IMR-90 (cell line): ENCODE results near the gene GSK3B. TPM values are rescaled to one million over a fixed set of nuclear protein-coding genes. Genes with fewer than 3 reads are reported as not detected.

Experiments used
- ATAC-seq: fragments of 200-7000 bp; cut with Tn5 transposase; 2 replicates; pipeline ENCODE4 v1.9.1; 2020; ENCODE audit warnings: low read depth, mild to moderate bottlenecking, moderate library complexity
- BruUV-seq: library from RNA; stranded (reverse); fragments of 400-500 nt; replicated peaks from 2 replicates; lab custom pipeline; 2021; lab: Mats Ljungman, UMichigan
- CTCF ChIA-PET: fragments of 300-600 bp; formaldehyde crosslinking; extraction: SDS; loops from one replicate; lab custom pipeline; 2021; ENCODE audit warnings: antibody characterized with exemption; lab: Yijun Ruan, JAX
- POLR2A ChIA-PET: fragments of 300-600 bp; sonication (Branson Sonifier 250); formaldehyde crosslinking; loops from one replicate; lab custom pipeline; 2022; ENCODE audit warnings: antibody characterized with exemption; ENCODE audit not compliant: unreplicated experiment; lab: Charles Lee
- DNase-seq: peaks from one replicate; pipeline ENCODE4 v3.0.0; 2013
- H2AFZ ChIP-seq: replicated peaks from 2 replicates; pipeline ENCODE3; 2013; ENCODE audit warnings: low read length, mild to moderate bottlenecking; ENCODE audit not compliant: poor library complexity
- H2AK5ac ChIP-seq: 2 replicates; pipeline ENCODE4 v1.6.1; 2013; ENCODE audit warnings: low read depth, low read length, inconsistent platforms
- H2AK9ac ChIP-seq: replicated peaks from 2 replicates; pipeline ENCODE3; 2013; ENCODE audit warnings: mild to moderate bottlenecking, low read depth, low read length, moderate library complexity; ENCODE audit not compliant: poor library complexity
- H2BK120ac ChIP-seq: 2 replicates; pipeline ENCODE4 v1.6.1; 2013; ENCODE audit warnings: low read depth, low read length, inconsistent platforms
- H2BK15ac ChIP-seq: 3 replicates; pipeline ENCODE4 v1.6.1; 2013; ENCODE audit warnings: low read depth, low read length, inconsistent platforms
- H2BK20ac ChIP-seq: 2 replicates; pipeline ENCODE4 v1.6.1; 2013; ENCODE audit warnings: low read depth, mild to moderate bottlenecking, inconsistent platforms, low read length, moderate library complexity
- H2BK5ac ChIP-seq: 2 replicates; pipeline ENCODE4 v1.6.1; 2013; ENCODE audit warnings: mild to moderate bottlenecking, low read depth, low read length, inconsistent platforms; ENCODE audit not compliant: poor library complexity, severe bottlenecking
- H3K14ac ChIP-seq: replicated peaks from 2 replicates; pipeline ENCODE4 v1.6.1; 2013; ENCODE audit warnings: low read depth, low read length, inconsistent platforms
- H3K18ac ChIP-seq: 2 replicates; pipeline ENCODE4 v1.6.1; 2013; ENCODE audit warnings: low read depth, low read length, control low read depth
- H3K23ac ChIP-seq: 2 replicates; pipeline ENCODE4 v1.6.1; 2013; ENCODE audit warnings: low read depth, low read length, inconsistent platforms
- H3K27ac ChIP-seq: 2 replicates; pipeline ENCODE4 v1.5.1; 2013; ENCODE audit warnings: mild to moderate bottlenecking, control low read depth, low read length; ENCODE audit not compliant: insufficient read depth
- H3K27me3 ChIP-seq: 2 replicates; pipeline ENCODE4 v1.6.1; 2013; ENCODE audit warnings: low read length; ENCODE audit not compliant: control insufficient read depth, insufficient read depth
- H3K36me3 ChIP-seq: 2 replicates; pipeline ENCODE4 v1.6.1; 2013; ENCODE audit warnings: low read length, mixed read lengths; ENCODE audit not compliant: control insufficient read depth, insufficient read depth
- H3K4ac ChIP-seq: 2 replicates; pipeline ENCODE4 v1.6.1; 2013; ENCODE audit warnings: low read depth, low read length, inconsistent platforms
- H3K4me1 ChIP-seq: 2 replicates; pipeline ENCODE4 v1.6.1; 2013; ENCODE audit warnings: low read length, mixed read lengths; ENCODE audit not compliant: control insufficient read depth, insufficient read depth
- H3K4me2 ChIP-seq: 2 replicates; pipeline ENCODE4 v1.6.1; 2013; ENCODE audit warnings: low read depth, mild to moderate bottlenecking, control low read depth, low read length, moderate library complexity
- H3K4me3 ChIP-seq: 2 replicates; pipeline ENCODE4 v1.5.1; 2013; ENCODE audit warnings: low read depth, mild to moderate bottlenecking, control low read depth, low read length, moderate library complexity; ENCODE audit not compliant: insufficient read depth
- H3K56ac ChIP-seq: 2 replicates; pipeline ENCODE4 v1.6.1; 2013; ENCODE audit warnings: low read length, inconsistent platforms; ENCODE audit not compliant: insufficient read depth; ENCODE audit errors: extremely low read depth
- H3K79me1 ChIP-seq, 2 experiments: 2 replicates each; pipeline ENCODE4 v1.6.1; 2013; ENCODE audit warnings: low read length in 2 of 2, inconsistent platforms in 1 of 2, low read depth in 1 of 2
- H3K9ac ChIP-seq: 2 replicates; pipeline ENCODE4 v1.6.1; 2013; ENCODE audit warnings: low read depth, low read length, control low read depth
- H3K9me1 ChIP-seq: 2 replicates; pipeline ENCODE4 v1.6.1; 2013; ENCODE audit warnings: low read length, inconsistent platforms; ENCODE audit not compliant: insufficient read depth
- H3K9me3 ChIP-seq: 2 replicates; pipeline ENCODE4 v1.6.1; 2013; ENCODE audit warnings: low read length; ENCODE audit not compliant: control insufficient read depth, insufficient read depth
- H4K20me1 ChIP-seq: 2 replicates; pipeline ENCODE4 v1.6.1; 2013; ENCODE audit warnings: low read length, inconsistent platforms; ENCODE audit not compliant: insufficient read depth
- H4K5ac ChIP-seq: 2 replicates; pipeline ENCODE4 v1.6.1; 2013; ENCODE audit warnings: mild to moderate bottlenecking, low read depth, low read length, control low read depth
- H4K8ac ChIP-seq, 2 experiments: 2 replicates each; pipeline ENCODE4 v1.6.1; 2013; ENCODE audit warnings: low read depth in 2 of 2, low read length in 2 of 2, control low read depth in 1 of 2, inconsistent platforms in 1 of 2
- H4K91ac ChIP-seq: 2 replicates; pipeline ENCODE4 v1.6.1; 2013; ENCODE audit warnings: low read depth, low read length, inconsistent platforms; ENCODE audit not compliant: insufficient read depth
- BHLHE40 ChIP-seq: fragments of 150-350 bp; IDR thresholded peaks from 2 replicates; pipeline ENCODE4 v1.6.1; 2016; ENCODE audit warnings: mild to moderate bottlenecking, low read depth, low read length
- CHD1 ChIP-seq: IDR thresholded peaks from 2 replicates; pipeline ENCODE4 v1.6.1; 2012; ENCODE audit warnings: low read depth, low read length, improper control_type of control experiment
- CTCF ChIP-seq: conservative IDR thresholded peaks from 2 replicates; pipeline ENCODE4 v1.5.1; 2012; ENCODE audit warnings: mild to moderate bottlenecking, low read depth, low read length, improper control_type of control experiment
- ELK1 ChIP-seq: fragments of 150-350 bp; IDR thresholded peaks from 2 replicates; pipeline ENCODE4 v1.6.1; 2016; ENCODE audit warnings: low read depth, mild to moderate bottlenecking, low read length, moderate library complexity, borderline replicate concordance
- MAFK ChIP-seq: IDR thresholded peaks from 2 replicates; pipeline ENCODE4 v1.6.1; 2012; ENCODE audit warnings: low read depth, low read length, improper control_type of control experiment
- MAZ ChIP-seq: IDR thresholded peaks from 2 replicates; pipeline ENCODE4 v1.6.1; 2012; ENCODE audit warnings: low read depth, mild to moderate bottlenecking, low read length, improper control_type of control experiment, moderate library complexity, borderline replicate concordance
- NFE2L2 ChIP-seq: fragments of 150-350 bp; IDR thresholded peaks from 2 replicates; pipeline ENCODE4 v1.6.1; 2016; ENCODE audit warnings: low read depth, mild to moderate bottlenecking, low read length
- POLR2A ChIP-seq: IDR thresholded peaks from 2 replicates; pipeline ENCODE4 v1.6.1; 2012; ENCODE audit warnings: mild to moderate bottlenecking, low read depth, low read length
- RAD21 ChIP-seq: IDR thresholded peaks from 2 replicates; pipeline ENCODE4 v1.6.1; 2012; ENCODE audit warnings: low read length, improper control_type of control experiment
- RCOR1 ChIP-seq: IDR thresholded peaks from 2 replicates; pipeline ENCODE4 v1.6.1; 2012; ENCODE audit warnings: mild to moderate bottlenecking, low read length, improper control_type of control experiment; ENCODE audit not compliant: insufficient replicate concordance
- SMC3 ChIP-seq: fragments of 150-350 bp; IDR thresholded peaks from 2 replicates; pipeline ENCODE4 v1.6.1; 2016; ENCODE audit warnings: low read depth, mild to moderate bottlenecking, antibody characterized with exemption, low read length, moderate library complexity
- USF2 ChIP-seq: fragments of 150-350 bp; IDR thresholded peaks from 2 replicates; pipeline ENCODE4 v1.6.1; 2017; ENCODE audit warnings: mild to moderate bottlenecking, antibody characterized with exemption, low read length, low read depth
- WGBS, 2 experiments: methylation state at CpG; one replicate each; pipeline versions ENCODE4 v1.1.5 to v1.1.7; 2013; ENCODE audit warnings: missing lambda C conversion rate in 2 of 2; ENCODE audit not compliant: insufficient read length in 1 of 2; ENCODE audit errors: extremely low coverage in 2 of 2; 5-methylcytosine and 5-hydroxymethylcytosine counted together
- dilution Hi-C: fragments of 300-500 bp; cut with HindIII; formaldehyde crosslinking; loops from one replicate; pipeline ENCODE4 v1.14.3; 2018; ENCODE audit warnings: low sequenced_read_pairs; ENCODE audit not compliant: unreplicated experiment
- in situ Hi-C: fragments of 300-500 bp; cut with MboI; formaldehyde crosslinking; loops from 3 replicates; pipeline ENCODE4 v1.14.3; 2019; ENCODE audit warnings: low sequenced_read_pairs, inconsistent platforms, mixed read lengths
- intact Hi-C: fragments of 100-400 bp; cut with micrococcal nuclease; formaldehyde crosslinking; loops from 2 replicates; pipeline ENCODE4 v1.10.0; 2022
- polyA plus RNA-seq, 3 experiments: library from polyadenylated mRNA; depleted of rRNA; stranded (reverse); fragments of >200 nt; gene quantifications; 2 replicates each; pipeline ENCODE4 v1.2.3, GENCODE V29; 2012; ENCODE audit warnings: low replicate concordance in 1 of 3
- total RNA-seq: library from RNA; depleted of rRNA; stranded (reverse); fragments of >200 nt; gene quantifications from 2 replicates; pipeline ENCODE4 v1.2.3, GENCODE V29; 2012

Gene GSK3B
- total and polyA plus RNA-seq, 2 of the 4 experiments (the other 2 are of a cell fraction): 19.2 to 33.2 TPM

- DNase-seq (peak; percentile 83), ATAC-seq (peak; percentile 95)
- H3K14ac ChIP-seq: no peak overlapping the region
- no TSS peak for BruUV-seq
- H3K56ac ChIP-seq: no peak overlapping the region
- H3K4me1 ChIP-seq: peaks cover 12% of the 10 kb centered on the region
- peak overlapping the region; percentile 37 for H2BK5ac ChIP-seq
- ChIA-PET POLR2A (no interaction called here), CTCF (interaction anchor here (0.7 kb wide), 2 partner anchors 8 to 22 kb away, joined by 3 to 5 read pairs; no protein-coding TSS in a partner anchor)
- H4K91ac ChIP-seq: no peak overlapping the region
- H3K18ac ChIP-seq: peak overlapping the region; percentile 67; the same call in 1 of the 2 replicates
- H3K23ac ChIP-seq: no peak overlapping the region; the same call in 1 of the 2 replicates
- H2BK20ac ChIP-seq: 0 out of 2 replicates have a peak overlapping the region, but pooled peaks have one; percentile 35
- dilution Hi-C loops: no loop called here
- no peaks in the 10 kb centered on the region for H4K20me1 ChIP-seq
- H2AK9ac ChIP-seq: no peak overlapping the region
- H2BK120ac ChIP-seq: peak overlapping the region; percentile 46; the same call in 1 of the 2 replicates
- 0 out of 4 replicates have a peak overlapping the region, but pooled peaks of 1 of the 2 experiments have one; percentile 6 for H4K8ac ChIP-seq
- H3K79me1 ChIP-seq: no peaks in the 10 kb centered on the region
- peaks cover 3% of the 10 kb centered on the region for H3K9me1 ChIP-seq
- in situ Hi-C loops: no loop called here
- H2BK15ac ChIP-seq: peak overlapping the region; percentile 44; the same call in 1 of the 3 replicates
- H3K4ac ChIP-seq: peak overlapping the region; percentile 18; the same call in 1 of the 2 replicates
- no peaks in the 10 kb centered on the region for H3K9me3 ChIP-seq
- intact Hi-C loops: no loop called here
- peak overlapping the region; percentile 33 for H2AFZ ChIP-seq
- H3K36me3 ChIP-seq: no peaks in the 10 kb centered on the region
- H3K27me3 ChIP-seq: no peaks in the 10 kb centered on the region
- peak overlapping the region; percentile 75; the same call in 1 of the 2 replicates for H3K4me2 ChIP-seq
- no peak overlapping the region; the same call in 1 of the 2 replicates for H4K5ac ChIP-seq
- H3K9ac ChIP-seq: no peak overlapping the region
- no peak overlapping the region for H3K27ac ChIP-seq
- WGBS, 2 experiments: 50% methylated on average over 2 of the region's 8 CpGs; no CpG with 5 or more reads in 1 of the 2 experiments
- H2AK5ac ChIP-seq: no peak overlapping the region
- H3K4me3 ChIP-seq: no peak overlapping the region
- TF ChIP-seq CHD1 (no peak), NFE2L2 (no peak), MAZ (no peak), ELK1 (no peak), BHLHE40 (no peak), POLR2A (no peak), CTCF (no peak), SMC3 (no peak), RCOR1 (no peak), RAD21 (0 out of 2 replicates have a peak, but pooled peaks have one; percentile 2), MAFK (no peak), USF2 (peak; percentile 85)
Observed at GRCh38 chr3:120113128-120114116, 19.2 kb upstream of the GSK3B start.
